GM12878 (cell line): ENCODE results near the gene GIPC3. TPM values are rescaled to one million over a fixed set of nuclear protein-coding genes. Genes with fewer than 3 reads are reported as not detected.

Experiments
- BACH1 ChIP-seq: fragments of 450-650 bp; IDR thresholded peaks from 2 replicates; pipeline ENCODE4 v1.6.1; 2017; ENCODE audit warnings: mild to moderate bottlenecking, borderline replicate concordance
- BCLAF1 ChIP-seq: fragments of 450-650 bp; IDR thresholded peaks from 2 replicates; pipeline ENCODE4 v1.6.1; 2017; ENCODE audit warnings: antibody characterized with exemption, mild to moderate bottlenecking, moderate library complexity
- BHLHE40 ChIP-seq, 2 experiments: fragments of 450-650 bp in 1 of 2; IDR thresholded peaks; 2 replicates each; pipeline ENCODE4 v1.6.1; 2011 to 2017; ENCODE audit warnings: low read depth in 2 of 2, borderline replicate concordance in 1 of 2, improper control_type of control experiment in 1 of 2, low read length in 1 of 2, mild to moderate bottlenecking in 1 of 2
- BMI1 ChIP-seq: fragments of 450-650 bp; IDR thresholded peaks from 2 replicates; pipeline ENCODE4 v1.6.1; 2016; ENCODE audit warnings: mild to moderate bottlenecking, moderate library complexity, borderline replicate concordance
- CBX3 ChIP-seq: fragments of 200-600 bp; sonication (generic); IDR thresholded peaks from 2 replicates; pipeline ENCODE4 v1.6.1; 2016; ENCODE audit warnings: low read depth, borderline replicate concordance
- CHD2 ChIP-seq: IDR thresholded peaks from 2 replicates; pipeline ENCODE4 v1.6.1; 2011; ENCODE audit warnings: low read depth, low read length, improper control_type of control experiment, borderline replicate concordance
- CREB1 ChIP-seq: IDR thresholded peaks from 2 replicates; pipeline ENCODE4 v1.6.1; 2012; ENCODE audit warnings: low read depth, mild to moderate bottlenecking, inconsistent platforms
- DPF2 ChIP-seq: fragments of 450-650 bp; IDR thresholded peaks from 2 replicates; pipeline ENCODE4 v1.6.1; 2017; ENCODE audit warnings: mild to moderate bottlenecking
- EP300 ChIP-seq, 2 experiments: fragments of 150-350 bp in 1 of 2; IDR thresholded peaks; 2 replicates each; pipeline ENCODE4 v1.6.1; 2011 to 2012; ENCODE audit warnings: low read depth in 2 of 2, low read length in 2 of 2, borderline replicate concordance in 1 of 2, improper control_type of control experiment in 1 of 2, inconsistent platforms in 1 of 2; ENCODE audit not compliant: control insufficient read depth in 1 of 2
- EZH2 ChIP-seq: IDR thresholded peaks from 2 replicates; pipeline ENCODE4 v1.6.1; 2012; ENCODE audit warnings: low read depth, mild to moderate bottlenecking, control low read depth, inconsistent platforms, low read length, borderline replicate concordance; ENCODE audit not compliant: control insufficient read depth
- GABPA ChIP-seq: IDR thresholded peaks from 2 replicates; pipeline ENCODE4 v1.6.1; 2014; ENCODE audit warnings: antibody characterized with exemption, low read depth, mild to moderate bottlenecking, inconsistent platforms
- HCFC1 ChIP-seq: fragments of 150-350 bp; IDR thresholded peaks from 2 replicates; pipeline ENCODE4 v1.6.1; 2014; ENCODE audit warnings: low read length
- HDGF ChIP-seq: fragments of 450-650 bp; IDR thresholded peaks from 2 replicates; pipeline ENCODE4 v1.6.1; 2016; ENCODE audit warnings: antibody characterized with exemption
- JUND ChIP-seq: IDR thresholded peaks from 2 replicates; pipeline ENCODE4 v1.6.1; 2012; ENCODE audit warnings: low read depth, mild to moderate bottlenecking, low read length, improper control_type of control experiment, moderate library complexity
- LARP7 ChIP-seq: fragments of 450-650 bp; IDR thresholded peaks from 2 replicates; pipeline ENCODE4 v1.6.1; 2017; ENCODE audit warnings: mild to moderate bottlenecking
- NFXL1 ChIP-seq: fragments of 450-650 bp; IDR thresholded peaks from 2 replicates; pipeline ENCODE4 v1.6.1; 2017; ENCODE audit warnings: antibody characterized with exemption, mild to moderate bottlenecking, borderline replicate concordance
- RUNX3 ChIP-seq: IDR thresholded peaks from 2 replicates; pipeline ENCODE4 v1.6.1; 2012; ENCODE audit warnings: low read length, inconsistent platforms
- SIX5 ChIP-seq: IDR thresholded peaks from 2 replicates; pipeline ENCODE4 v1.6.1; 2011; ENCODE audit warnings: mild to moderate bottlenecking, low read depth, low read length, moderate library complexity; ENCODE audit not compliant: severe bottlenecking
- SMC3 ChIP-seq: IDR thresholded peaks from 2 replicates; pipeline ENCODE4 v1.6.1; 2011; ENCODE audit warnings: low read length, improper control_type of control experiment, borderline replicate concordance
- SREBF1 ChIP-seq: IDR thresholded peaks from 2 replicates; pipeline ENCODE4 v1.6.1; 2012; ENCODE audit warnings: mild to moderate bottlenecking, low read length
- SREBF2 ChIP-seq: IDR thresholded peaks from 2 replicates; pipeline ENCODE4 v1.6.1; 2012; ENCODE audit warnings: mild to moderate bottlenecking, low read length
- STAT3 ChIP-seq: IDR thresholded peaks from 2 replicates; pipeline ENCODE4 v1.6.1; 2011; ENCODE audit warnings: low read depth, low read length, improper control_type of control experiment
- TCF12 ChIP-seq: IDR thresholded peaks from 2 replicates; pipeline ENCODE4 v1.6.1; 2011; ENCODE audit warnings: low read depth, mild to moderate bottlenecking, low read length
- USF2 ChIP-seq: IDR thresholded peaks from 2 replicates; pipeline ENCODE4 v1.6.1; 2011; ENCODE audit warnings: low read depth, low read length, improper control_type of control experiment, borderline replicate concordance
- YY1 ChIP-seq: IDR thresholded peaks from 2 replicates; pipeline ENCODE4 v1.6.1; 2011; ENCODE audit warnings: low read depth, mild to moderate bottlenecking, low read length
- ZBED1 ChIP-seq: IDR thresholded peaks from 2 replicates; pipeline ENCODE4 v1.6.1; 2016; ENCODE audit warnings: borderline replicate concordance
- ZSCAN29 ChIP-seq: fragments of 450-650 bp; IDR thresholded peaks from 2 replicates; pipeline ENCODE4 v1.6.1; 2017; ENCODE audit warnings: mild to moderate bottlenecking, moderate library complexity
- polyA plus RNA-seq, 11 experiments: library from polyadenylated mRNA; depleted of rRNA in 4 of 11; unstranded in 6 of 11; stranded (reverse) in 5 of 11; fragments of >200 nt; fragmentation: Nextera tagmentation in 4 of 11; fragmentation: Illumina TruSeq in 1 of 11; extraction: Ambion mirVana in 4 of 11; extraction: Trizol in 1 of 11; gene quantifications; 1 replicate in 1 of 11; 2 replicates in 10 of 11; pipeline versions ENCODE4 v1.2.1 to v1.2.3, GENCODE V29; 2011 to 2016; ENCODE audit warnings: inconsistent platforms in 2 of 11, missing spikeins in 2 of 11, low read depth in 1 of 11
- total RNA-seq, 4 experiments: library from RNA; depleted of rRNA in 3 of 4; stranded (reverse); fragments of >200 nt in 3 of 4; fragmentation: Illumina TruSeq in 1 of 4; extraction: Trizol in 1 of 4; gene quantifications; 2 replicates each; pipeline versions ENCODE4 v1.2.1 to v1.2.3, GENCODE V29; 2013 to 2021
- TF ChIP-seq, protein P1 (sequence below): fragments of 450-650 bp; conservative IDR thresholded peaks from 2 replicates; pipeline ENCODE4 v1.6.1; 2017; ENCODE audit warnings: mild to moderate bottlenecking, moderate library complexity

Gene GIPC3
- total and polyA plus RNA-seq, 10 of the 15 experiments (the other 5 are each of a cell fraction or from before 2014, with no cell fraction given), result not detected

GRCh38 chr19:3572132-3572854 is 13.0 kb upstream of the GIPC3 start (continued):
- no peak for TF ChIP-seq ZSCAN29
- TF ChIP-seq BACH1, result no peak
- no peak for TF ChIP-seq HCFC1
- no peak for TF ChIP-seq CBX3
- no peak for TF ChIP-seq DPF2
- TF ChIP-seq LARP7, result no peak
- peak; percentile 96 for TF ChIP-seq HDGF
- no peak for TF ChIP-seq USF2
- TF ChIP-seq EP300 (IDR thresholded peaks at IDR 0.05; ENCODE audit: borderline replicate concordance in 1 of 2, control insufficient read depth in 1 of 2, low read depth in 2 of 2, low read length in 2 of 2), result no peak
- peak; percentile 82; the same call in 1 of the 2 replicates for TF ChIP-seq CREB1
- no peak for TF ChIP-seq SREBF2
- TF ChIP-seq, protein P1, sequence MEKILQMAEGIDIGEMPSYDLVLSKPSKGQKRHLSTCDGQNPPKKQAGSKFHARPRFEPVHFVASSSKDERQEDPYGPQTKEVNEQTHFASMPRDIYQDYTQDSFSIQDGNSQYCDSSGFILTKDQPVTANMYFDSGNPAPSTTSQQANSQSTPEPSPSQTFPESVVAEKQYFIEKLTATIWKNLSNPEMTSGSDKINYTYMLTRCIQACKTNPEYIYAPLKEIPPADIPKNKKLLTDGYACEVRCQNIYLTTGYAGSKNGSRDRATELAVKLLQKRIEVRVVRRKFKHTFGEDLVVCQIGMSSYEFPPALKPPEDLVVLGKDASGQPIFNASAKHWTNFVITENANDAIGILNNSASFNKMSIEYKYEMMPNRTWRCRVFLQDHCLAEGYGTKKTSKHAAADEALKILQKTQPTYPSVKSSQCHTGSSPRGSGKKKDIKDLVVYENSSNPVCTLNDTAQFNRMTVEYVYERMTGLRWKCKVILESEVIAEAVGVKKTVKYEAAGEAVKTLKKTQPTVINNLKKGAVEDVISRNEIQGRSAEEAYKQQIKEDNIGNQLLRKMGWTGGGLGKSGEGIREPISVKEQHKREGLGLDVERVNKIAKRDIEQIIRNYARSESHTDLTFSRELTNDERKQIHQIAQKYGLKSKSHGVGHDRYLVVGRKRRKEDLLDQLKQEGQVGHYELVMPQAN, result no peak
- no peak for TF ChIP-seq YY1
- TF ChIP-seq SREBF1, result no peak
- no peak for TF ChIP-seq GABPA
- peak; percentile 82 for TF ChIP-seq CHD2
- TF ChIP-seq EZH2, result no peak
- TF ChIP-seq SMC3, result no peak
- TF ChIP-seq NFXL1, result no peak
- TF ChIP-seq RUNX3, result no peak
- no peak for TF ChIP-seq JUND
- TF ChIP-seq SIX5, result no peak
- TF ChIP-seq STAT3, result no peak
- no peak for TF ChIP-seq ZBED1
- TF ChIP-seq BCLAF1, result no peak
- TF ChIP-seq BMI1, result peak; percentile 98
- TF ChIP-seq TCF12, result no peak
- TF ChIP-seq BHLHE40 (IDR thresholded peaks at IDR 0.05; ENCODE audit: borderline replicate concordance in 1 of 2, low read depth in 2 of 2, low read length in 1 of 2), result peak; percentile 41 to 73; a peak in 3 of 4 replicates
